GM10847 (cell line): ENCODE measurements around the gene CDK11A.
"Not testable (repeated sequence)": the region's sequence is repeated elsewhere in the genome, so short reads cannot be mapped to it uniquely, and the experiment has no call there.

Experiments used
- POLR2A ChIP-seq: IDR thresholded peaks from 2 replicates; pipeline ENCODE4 v1.6.1; 2011; ENCODE audit not compliant: insufficient read length; ENCODE audit errors: extremely low read depth

The CDK11A gene

DNA sequence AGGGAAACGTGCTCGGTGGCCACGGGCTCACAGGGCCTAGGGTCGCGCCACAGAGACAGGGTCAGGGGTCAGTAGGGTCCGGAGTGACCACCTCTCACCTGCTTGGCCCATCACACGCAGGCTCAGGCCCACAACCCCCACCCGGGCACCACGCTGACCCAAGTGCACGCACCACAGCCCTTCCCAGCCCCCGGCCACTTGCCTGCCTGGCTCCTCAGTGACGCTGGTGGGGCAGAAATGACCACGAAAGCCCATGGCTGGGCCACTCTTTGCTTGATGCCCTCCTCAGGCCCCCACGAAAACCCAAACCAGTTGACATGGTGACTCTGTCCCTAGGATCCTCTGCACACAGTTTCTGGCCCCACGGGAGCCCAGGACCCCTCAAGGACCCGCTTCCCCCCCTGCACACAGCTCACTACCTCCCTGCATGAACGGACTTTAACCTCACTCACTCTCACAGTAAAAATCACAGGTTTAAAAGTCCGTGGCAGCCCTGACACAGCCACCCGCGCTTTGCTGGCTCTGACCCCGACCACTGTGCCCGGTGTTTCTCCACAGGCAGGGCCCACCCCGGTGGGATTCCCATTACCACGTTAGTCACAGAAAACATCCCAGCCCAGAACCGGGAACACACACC lies 33.4 kb upstream of the CDK11A start:
- no peak for TF ChIP-seq POLR2A

DNA sequence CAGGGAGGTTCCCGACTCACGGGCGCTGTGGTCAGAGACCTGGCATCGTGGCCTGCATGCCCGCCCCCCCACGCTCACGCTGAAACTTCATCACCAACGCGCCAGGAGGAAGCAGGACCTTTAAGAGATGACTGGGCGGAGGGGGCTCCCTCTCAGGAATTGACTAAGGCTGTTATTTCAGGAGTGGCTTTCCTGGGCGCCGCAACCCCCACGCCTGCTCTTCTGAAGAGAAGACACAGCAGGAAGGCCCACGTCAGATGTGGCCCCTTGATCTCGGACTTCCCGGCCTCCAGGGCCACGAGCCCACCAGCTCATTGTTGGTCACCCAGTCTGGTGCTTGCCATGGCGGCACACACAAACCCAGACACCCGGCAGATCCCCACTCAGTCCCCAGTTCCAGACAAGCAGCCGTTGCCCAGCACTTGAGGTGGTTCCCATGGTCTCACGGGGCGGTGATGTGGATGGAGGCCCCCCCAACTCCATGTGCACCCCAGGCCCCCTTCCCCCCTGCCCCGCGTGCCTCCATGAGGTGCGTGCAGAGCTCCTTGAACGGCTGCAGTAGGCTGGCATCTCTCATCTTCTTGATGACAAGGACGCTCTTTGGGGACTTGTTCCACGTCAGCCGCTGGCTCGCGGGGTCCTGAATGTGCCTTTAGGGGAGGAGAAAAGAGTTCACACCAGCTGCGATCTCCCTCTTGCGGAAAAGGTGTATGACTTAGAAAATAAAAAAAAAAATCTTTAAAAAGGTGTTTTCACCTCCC lies 32.7 kb upstream of the CDK11A start:
- TF ChIP-seq POLR2A: no peak

DNA sequence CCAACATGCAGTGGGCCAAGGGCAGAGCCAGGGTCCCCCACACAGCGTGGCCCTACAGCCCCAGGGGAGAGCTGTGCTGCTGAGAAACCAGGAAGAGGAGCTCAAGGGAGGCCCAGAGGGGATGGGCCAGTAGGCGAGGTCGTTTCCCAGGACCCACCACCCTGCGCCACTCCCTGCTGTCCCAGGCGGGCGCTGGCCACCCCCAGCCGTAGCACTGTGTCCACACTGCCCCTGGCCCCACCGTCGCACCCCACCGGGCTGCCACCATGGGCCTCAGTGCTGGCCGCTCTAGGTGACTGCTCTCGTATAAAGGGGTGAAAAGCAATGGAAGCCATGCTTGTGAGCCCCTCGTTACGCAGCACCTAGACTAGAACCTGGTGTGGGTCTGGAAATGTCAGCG lies 31.7 kb upstream of the CDK11A start:
- TF ChIP-seq POLR2A: no peak

DNA sequence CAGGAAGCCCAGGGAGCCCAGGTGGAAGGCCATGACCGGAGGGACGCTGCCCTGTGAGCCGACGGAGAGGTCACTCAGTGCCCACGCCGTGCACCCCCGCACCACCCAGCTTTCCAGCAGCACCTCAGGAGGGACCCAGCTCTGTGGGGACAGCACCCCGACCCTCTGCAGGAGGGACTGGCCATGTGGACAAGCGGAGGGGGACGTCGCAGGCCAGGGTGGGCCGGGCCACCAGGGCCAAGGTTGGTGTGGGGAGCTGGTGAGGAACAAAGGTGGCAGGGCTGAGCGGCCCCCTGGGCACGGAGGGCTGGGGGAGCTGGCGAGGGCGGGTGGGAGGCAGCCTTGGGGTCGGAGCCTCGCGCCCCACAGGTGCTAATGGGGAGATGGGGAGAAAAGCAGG lies 31.3 kb upstream of the CDK11A start:
- TF ChIP-seq POLR2A: no peak

DNA sequence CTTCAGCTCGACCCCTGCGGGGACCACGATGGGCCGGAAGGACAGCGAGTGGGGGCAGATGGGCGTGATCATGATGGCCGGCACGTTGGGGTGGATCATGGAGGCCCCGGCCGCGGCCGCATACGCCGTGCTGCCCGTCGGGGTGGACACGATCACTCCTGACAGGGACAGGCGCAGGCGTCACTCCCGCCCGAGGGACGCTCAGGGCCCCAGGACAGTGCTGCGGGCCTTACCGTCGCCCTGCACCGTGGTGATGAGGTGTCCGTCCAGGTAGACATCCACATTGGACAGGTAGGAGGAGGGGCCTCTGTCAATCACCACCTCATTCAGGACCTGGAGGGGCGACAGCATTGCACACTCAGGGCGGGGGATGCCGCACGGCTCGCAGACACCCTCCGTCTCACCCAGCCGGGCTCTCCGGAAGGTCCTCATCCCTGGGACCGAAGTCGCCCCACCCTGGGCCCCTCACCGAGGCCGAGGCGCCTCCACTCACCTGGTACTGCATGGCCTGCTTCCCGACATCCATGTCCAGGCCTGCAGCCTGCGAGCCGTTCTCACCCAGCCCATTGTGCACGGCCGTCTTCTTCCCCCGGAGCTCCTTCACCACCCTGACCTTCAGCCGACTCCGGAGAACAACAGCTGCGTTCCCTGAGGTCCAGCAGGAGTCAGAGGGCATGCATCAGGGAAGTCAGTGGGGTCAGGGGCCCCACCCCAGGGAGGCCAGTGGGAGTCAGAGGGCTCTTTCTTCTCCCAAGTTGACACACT lies 30.1 kb upstream of the CDK11A start:
- no peak for TF ChIP-seq POLR2A

DNA sequence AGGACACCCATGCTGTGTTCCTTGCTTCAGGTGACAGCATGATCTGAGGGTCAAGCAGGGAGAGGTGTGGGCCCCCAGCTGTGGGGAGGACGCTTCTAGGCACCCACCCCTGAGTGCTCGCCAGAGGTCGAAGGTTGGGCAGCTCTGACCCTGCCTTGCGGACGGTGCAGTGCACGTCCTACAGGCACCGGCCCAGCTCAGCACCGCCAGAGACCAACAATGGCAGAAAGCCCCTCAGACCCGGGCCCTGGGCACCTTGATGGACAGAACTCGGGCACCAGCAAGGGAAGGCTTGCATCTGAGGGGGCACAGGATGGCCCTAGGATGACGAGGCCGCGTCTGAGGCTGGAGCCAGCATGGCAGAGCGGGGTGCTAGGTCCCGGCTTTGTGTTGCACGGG lies 29.4 kb upstream of the CDK11A start:
- no peak for TF ChIP-seq POLR2A

DNA sequence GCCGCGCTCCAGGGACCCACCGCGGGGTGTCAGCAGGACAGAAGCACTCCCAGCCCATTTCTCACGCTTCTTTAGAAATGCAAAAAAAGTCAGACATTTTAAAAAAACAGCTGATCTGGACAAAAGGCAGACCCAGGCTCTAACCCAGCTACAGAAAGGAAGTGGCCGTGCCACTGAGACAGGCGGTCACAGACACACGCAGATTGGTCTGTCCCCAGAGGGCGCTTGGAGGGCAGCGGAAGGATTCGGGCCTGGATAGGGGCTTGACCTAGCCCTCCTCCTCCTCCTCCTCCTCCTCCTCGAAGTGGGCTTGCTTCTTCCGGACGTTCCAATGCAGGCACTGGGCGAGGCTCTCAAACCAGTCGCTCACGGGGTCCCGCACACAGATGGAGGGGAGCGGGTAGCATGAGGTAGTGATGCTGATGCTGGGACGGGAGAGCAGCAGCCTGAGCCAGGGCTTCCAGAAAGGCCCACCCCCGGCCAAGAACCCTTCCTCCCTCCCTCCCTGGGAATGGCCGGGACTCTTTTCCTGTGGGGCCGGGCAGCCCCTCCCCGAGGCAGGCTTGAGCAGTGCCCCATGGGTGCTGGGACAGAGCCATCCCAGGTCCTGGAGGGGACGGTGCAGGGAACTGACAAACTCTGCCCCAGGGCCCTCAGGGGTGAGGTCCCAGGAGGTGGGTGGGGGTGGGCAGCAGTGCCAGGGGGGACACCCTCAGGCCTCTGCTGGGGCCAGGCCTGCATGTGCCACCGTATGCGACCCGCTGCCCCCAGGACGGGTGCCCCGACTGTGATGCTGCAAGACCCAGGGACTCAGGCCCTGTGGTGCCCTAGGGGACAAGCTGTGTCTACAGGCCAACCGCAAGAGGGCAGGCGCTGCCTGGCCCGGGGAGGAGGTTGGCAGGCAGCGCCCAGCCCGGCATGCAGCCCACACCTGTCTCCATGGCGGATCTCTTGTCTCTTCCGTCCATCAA lies 28.8 kb upstream of the CDK11A start:
- no peak for TF ChIP-seq POLR2A

DNA sequence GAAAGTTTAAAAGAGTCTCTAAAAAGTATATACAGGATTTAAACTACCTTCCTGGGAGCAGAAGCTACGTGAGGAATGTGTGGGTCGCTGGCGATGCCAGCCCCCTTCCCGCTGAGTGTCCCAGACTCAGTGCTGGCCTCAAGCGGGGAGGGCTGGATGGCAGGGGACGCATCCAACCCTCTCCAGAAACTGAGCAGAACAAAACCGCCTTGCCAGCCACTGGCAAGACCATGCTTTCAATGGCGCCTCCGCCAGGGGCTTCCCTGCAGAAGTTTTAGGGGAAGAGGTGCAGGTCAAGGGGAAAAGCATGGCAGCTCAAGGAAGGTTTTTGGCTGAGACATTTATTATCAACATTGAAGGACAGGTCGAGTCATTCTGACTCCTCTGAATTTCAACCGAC lies 28.0 kb upstream of the CDK11A start:
- no peak for TF ChIP-seq POLR2A

DNA sequence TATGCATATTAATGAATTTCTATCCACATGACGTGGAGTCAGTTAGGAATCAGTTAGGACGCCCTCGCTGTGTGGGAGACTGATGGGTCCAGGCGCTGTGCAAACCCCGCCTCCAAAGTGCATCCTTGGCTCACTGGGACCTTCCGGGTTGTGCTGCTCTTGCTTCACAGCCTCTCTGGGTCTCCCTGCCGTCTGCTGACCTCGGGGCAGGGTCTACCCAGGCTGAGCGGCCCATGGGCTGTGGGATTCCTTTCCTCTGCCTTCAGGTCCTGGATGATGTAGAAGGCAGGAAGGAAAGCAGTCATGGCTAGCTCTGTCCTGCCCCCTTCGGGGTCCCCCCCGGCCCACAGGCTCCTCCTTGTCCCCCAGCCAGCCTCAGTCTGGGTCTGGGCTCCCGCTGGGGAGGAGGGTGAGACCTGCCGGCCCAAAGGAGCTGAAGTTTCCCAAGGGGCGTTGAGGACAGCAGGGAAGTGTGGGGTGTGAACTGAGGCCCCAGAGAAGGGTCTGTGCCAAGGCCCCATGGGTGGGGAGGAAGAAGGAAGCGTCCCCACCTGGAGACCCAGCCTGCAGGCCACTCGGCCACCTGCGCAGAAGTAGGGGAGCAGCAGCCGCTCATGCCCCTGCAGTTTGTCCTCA lies 24.6 kb upstream of the CDK11A start:
- TF ChIP-seq POLR2A: no peak

DNA sequence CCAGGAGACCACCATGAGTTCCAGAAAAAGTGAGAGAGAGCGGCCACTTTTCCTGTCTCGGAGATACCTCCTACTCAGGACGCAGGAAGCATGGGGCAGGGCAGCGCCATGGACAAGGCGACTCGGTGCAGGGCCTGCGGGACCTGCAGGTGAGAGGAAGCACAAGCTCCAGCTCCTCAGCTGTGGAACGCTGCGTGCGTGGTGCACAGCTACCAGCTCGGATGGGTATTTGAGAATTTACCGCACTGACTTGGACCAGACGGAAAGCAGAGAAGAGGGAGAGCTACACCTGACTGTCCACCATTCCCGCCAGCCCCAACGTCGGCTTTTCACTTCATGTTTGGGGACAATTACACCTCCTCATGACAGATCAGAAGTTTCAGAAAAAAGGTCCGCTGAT lies 8.2 kb upstream of the CDK11A start:
- no peak for TF ChIP-seq POLR2A

DNA sequence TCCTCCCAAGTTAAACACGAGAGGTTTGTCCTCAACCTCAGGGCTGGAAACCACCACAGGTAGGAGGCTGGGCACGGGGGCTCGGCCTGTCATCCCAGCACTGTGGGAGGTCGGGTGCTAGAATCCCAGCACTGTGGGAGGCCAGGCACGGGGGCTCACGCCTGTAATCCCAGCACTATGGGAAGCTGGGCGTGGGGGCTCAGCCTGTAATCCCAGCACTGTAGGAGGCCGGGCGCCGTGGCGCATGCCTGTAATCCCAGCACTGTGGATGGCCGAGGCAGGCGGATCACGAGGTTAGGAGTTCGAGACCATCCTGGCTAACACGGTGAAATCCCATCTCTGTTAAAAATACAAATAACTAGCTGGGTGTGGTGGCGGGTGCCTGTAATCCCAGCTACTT lies 6.7 kb upstream of the CDK11A start:
- no peak for TF ChIP-seq POLR2A

DNA sequence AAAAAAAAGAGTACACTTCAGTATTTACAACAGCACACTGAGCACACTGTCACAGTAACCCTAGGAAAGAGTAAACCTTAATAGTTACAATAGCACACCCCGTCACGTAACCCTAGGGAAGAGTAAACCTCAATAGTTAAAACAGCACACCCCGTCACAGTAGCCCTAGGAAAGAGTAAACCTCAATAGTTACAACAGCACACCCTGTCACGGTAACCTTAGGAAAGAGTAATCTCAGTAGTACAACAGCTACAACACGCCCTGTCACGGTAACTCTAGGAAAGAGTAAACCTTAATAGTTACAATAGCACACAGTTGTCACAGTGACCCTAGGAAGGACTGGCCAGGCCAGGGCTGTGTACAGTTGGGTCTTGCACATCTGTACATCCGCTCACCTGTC lies 3.0 kb downstream of the CDK11A start:
- TF ChIP-seq POLR2A: no peak

DNA sequence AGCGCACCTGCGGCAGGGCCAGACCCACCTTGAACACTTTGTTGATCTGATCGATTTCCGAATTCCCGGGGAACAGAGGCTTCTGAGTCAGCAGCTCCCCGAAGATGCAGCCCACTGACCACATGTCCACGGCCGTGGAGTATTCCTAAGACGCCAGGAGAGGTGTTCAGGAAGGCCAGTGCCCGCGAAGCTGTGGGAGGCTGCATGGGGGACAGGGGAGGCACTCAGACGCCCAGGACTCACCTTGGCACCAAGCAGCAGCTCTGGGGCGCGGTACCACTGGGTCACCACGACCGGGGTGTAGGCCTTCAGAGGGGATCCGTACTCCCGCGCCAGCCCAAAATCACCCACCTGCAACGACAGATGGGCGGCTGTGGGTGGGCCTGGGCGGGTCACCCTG lies 20.4 kb downstream of the CDK11A start:
- TF ChIP-seq POLR2A: no peak

DNA sequence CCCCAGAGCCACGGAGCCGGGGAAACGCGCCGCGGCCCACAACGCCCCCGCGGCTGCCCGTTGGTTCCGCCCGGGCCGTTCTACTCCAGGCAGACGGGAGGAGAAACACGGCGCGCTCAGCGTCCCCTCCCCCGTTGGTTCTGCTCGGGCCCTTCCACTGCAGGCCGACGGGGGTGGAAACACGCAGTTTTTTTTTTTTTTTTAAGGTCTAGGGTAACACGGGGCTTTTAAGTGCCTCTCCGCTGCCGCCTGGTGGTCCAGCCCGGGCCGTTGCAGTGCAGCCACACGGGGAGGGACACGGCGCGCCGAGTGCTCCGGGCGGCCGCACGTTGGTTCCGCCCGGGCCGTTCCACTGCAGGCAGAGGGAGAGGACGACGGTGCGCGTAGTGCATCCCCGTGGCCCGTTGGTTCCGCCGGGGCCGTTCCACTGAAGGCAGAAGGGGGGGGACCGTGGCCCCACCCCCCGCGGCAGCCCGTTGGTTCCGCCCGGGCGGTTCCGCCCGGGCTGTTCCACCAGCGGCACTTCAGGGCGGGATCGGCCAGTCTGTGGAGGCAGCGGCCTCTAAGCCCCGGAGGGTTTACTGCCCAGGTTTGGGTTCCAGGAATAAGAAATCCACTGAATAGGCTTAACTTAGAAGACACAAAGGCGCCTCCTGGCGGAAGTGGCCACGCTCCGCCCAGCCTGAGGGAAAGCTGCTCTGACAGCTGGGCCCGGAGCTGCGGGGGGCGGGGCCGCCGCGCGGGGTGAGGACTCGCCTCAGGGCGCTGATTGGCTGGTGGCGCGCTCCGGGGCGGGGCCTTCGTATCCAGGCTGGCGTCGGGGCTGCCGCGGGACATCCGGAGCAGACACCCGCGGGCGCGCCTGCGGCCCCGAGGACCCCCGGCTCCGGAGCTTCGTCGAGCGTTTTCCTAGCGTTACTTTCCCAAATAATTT lies 31.2 kb downstream of the CDK11A start, which contains the start of gene SLC35E2B:
SLC35E2B (minus strand) TSS at position 82 of the 934 bp plus-strand sequence. CDS start 16,096 bp downstream, outside the sequence.
- not testable (repeated sequence) for TF ChIP-seq POLR2A

DNA sequence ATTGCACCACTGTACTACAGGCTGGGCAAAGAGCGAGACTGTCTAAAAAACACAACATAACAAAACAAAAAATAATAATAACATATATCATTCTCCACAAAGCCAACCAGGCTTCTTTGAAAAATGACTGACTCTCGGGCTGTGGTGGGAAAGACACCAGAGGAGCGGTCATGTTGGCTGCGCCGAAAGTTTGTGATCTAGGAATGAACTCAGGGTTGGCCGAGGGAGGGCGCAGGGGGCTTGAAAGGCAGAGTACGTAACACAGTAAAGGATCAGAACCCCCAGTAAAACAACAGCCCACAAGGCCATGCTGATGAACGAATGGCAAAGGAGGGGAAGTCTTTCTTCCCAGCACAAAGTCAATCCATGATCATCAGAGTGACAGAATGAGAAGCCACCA lies 36.3 kb downstream of the CDK11A start:
- no peak for TF ChIP-seq POLR2A
